Endothelial cell of umbilical vein (primary cell): ENCODE measurements around the gene SP6.

Source experiments
- CTCF ChIP-seq, 2 donors: IDR thresholded peaks; 1 replicate in 1 of 2; 2 replicates in 1 of 2; pipeline ENCODE4 v1.5.1; 2011; ENCODE audit warnings: low read length in 2 of 2, mild to moderate bottlenecking in 2 of 2, moderate library complexity in 2 of 2, control low read depth in 1 of 2, inconsistent platforms in 1 of 2, low read depth in 1 of 2; ENCODE audit not compliant: insufficient read depth in 1 of 2; ENCODE audit errors: extremely low read depth in 1 of 2
- EZH2 ChIP-seq: IDR thresholded peaks from 2 replicates; pipeline ENCODE4 v1.6.1; 2012; ENCODE audit warnings: borderline replicate concordance, low read depth, mild to moderate bottlenecking, moderate library complexity, low read length, inconsistent platforms; ENCODE audit not compliant: severe bottlenecking
- MYC ChIP-seq: IDR thresholded peaks from one replicate; pipeline ENCODE4 v1.6.1; 2011; ENCODE audit warnings: mild to moderate bottlenecking, low read depth, low read length

- TF ChIP-seq EZH2 (no peak), MYC (no peak), CTCF (IDR thresholded peaks at IDR 0.05; ENCODE audit: extremely low read depth in 1 of 2, insufficient read depth in 1 of 2, low read depth in 1 of 2, low read length in 2 of 2) (no peak)
These were observed 40.7 kb downstream of the SP6 start for GRCh38 chr17:47810200-47810821.
